Hematopoietic multipotent progenitor cell treated with erythropoietin and hydrocortisone succinate and interleukin-3 and kit ligand, for 6 days (in vitro differentiated cells): ENCODE data around the gene PKD1.
"Not testable (repeated sequence)": the region's sequence is repeated elsewhere in the genome, so short reads cannot be mapped to it uniquely, and the experiment has no call there.

Experiments used
- DNase-seq: peaks from one replicate; pipeline ENCODE4 v3.0.0-alpha.2; 2015

The PKD1 gene

GRCh38 chr16:2149630-2150417 is 14.1 kb upstream of the PKD1 start:
- peak; percentile 53 for DNase-seq

- peak; percentile 58 for DNase-seq
Observed at GRCh38 chr16:2148714-2149629, 13.3 kb upstream of the PKD1 start.

- DNase-seq: peak; percentile 79
Observed at GRCh38 chr16:2147981-2148671, 12.4 kb upstream of the PKD1 start, which contains the start of gene RAB26. Gene RAB26, plus strand, starts transcription at chr16:2148625. Its CDS starts 159 bp downstream, at chr16:2148784.

- DNase-seq: no peak
Observed at GRCh38 chr16:2147378-2147777, 11.7 kb upstream of the PKD1 start.

GRCh38 chr16:2145843-2146242 is 10.1 kb upstream of the PKD1 start:
- no peak for DNase-seq

- DNase-seq: no peak
Observed at GRCh38 chr16:2143878-2144485, 8.3 kb upstream of the PKD1 start.

- DNase-seq: no peak
Observed at GRCh38 chr16:2142942-2143877, 7.5 kb upstream of the PKD1 start.

GRCh38 chr16:2135071-2135470 is 627 bp downstream of the PKD1 start:
- DNase-seq: not testable (repeated sequence)

GRCh38 chr16:2133797-2134196 is 1.9 kb downstream of the PKD1 start:
- not testable (repeated sequence) for DNase-seq

- not testable (repeated sequence) for DNase-seq
Observed at GRCh38 chr16:2129890-2130447, 5.7 kb downstream of the PKD1 start.

GRCh38 chr16:2129251-2129650 is 6.4 kb downstream of the PKD1 start:
- DNase-seq: not testable (repeated sequence)

- not testable (repeated sequence) for DNase-seq
Observed at GRCh38 chr16:2127630-2128280, 7.9 kb downstream of the PKD1 start.

- not testable (repeated sequence) for DNase-seq
Observed at GRCh38 chr16:2126928-2127556, 8.7 kb downstream of the PKD1 start.

GRCh38 chr16:2126161-2126743 is 9.4 kb downstream of the PKD1 start:
- DNase-seq: not testable (repeated sequence)

- DNase-seq: not testable (repeated sequence)
Observed at GRCh38 chr16:2125609-2126008, 10.1 kb downstream of the PKD1 start.

- peak; percentile 34 for DNase-seq
Observed at GRCh38 chr16:2124694-2125444, 10.8 kb downstream of the PKD1 start.

GRCh38 chr16:2124377-2124693 is 11.4 kb downstream of the PKD1 start:
- not testable (repeated sequence) for DNase-seq

- DNase-seq: not testable (repeated sequence)
Observed at GRCh38 chr16:2123706-2124376, 11.9 kb downstream of the PKD1 start.
